Stimulated activated CD4-positive, alpha-beta T cell treated with anti-CD3 and anti-CD28 coated beads, Interleukin-2, amount 100 ng/mL, for 24 hours (primary cell): ENCODE data around the gene CHRNA10.

Experiments used
- DNase-seq, 2 donors: peaks; one replicate each; pipeline ENCODE4 v3.0.0-alpha.2; 2020

Gene CHRNA10, protein sequence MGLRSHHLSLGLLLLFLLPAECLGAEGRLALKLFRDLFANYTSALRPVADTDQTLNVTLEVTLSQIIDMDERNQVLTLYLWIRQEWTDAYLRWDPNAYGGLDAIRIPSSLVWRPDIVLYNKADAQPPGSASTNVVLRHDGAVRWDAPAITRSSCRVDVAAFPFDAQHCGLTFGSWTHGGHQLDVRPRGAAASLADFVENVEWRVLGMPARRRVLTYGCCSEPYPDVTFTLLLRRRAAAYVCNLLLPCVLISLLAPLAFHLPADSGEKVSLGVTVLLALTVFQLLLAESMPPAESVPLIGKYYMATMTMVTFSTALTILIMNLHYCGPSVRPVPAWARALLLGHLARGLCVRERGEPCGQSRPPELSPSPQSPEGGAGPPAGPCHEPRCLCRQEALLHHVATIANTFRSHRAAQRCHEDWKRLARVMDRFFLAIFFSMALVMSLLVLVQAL

DNA sequence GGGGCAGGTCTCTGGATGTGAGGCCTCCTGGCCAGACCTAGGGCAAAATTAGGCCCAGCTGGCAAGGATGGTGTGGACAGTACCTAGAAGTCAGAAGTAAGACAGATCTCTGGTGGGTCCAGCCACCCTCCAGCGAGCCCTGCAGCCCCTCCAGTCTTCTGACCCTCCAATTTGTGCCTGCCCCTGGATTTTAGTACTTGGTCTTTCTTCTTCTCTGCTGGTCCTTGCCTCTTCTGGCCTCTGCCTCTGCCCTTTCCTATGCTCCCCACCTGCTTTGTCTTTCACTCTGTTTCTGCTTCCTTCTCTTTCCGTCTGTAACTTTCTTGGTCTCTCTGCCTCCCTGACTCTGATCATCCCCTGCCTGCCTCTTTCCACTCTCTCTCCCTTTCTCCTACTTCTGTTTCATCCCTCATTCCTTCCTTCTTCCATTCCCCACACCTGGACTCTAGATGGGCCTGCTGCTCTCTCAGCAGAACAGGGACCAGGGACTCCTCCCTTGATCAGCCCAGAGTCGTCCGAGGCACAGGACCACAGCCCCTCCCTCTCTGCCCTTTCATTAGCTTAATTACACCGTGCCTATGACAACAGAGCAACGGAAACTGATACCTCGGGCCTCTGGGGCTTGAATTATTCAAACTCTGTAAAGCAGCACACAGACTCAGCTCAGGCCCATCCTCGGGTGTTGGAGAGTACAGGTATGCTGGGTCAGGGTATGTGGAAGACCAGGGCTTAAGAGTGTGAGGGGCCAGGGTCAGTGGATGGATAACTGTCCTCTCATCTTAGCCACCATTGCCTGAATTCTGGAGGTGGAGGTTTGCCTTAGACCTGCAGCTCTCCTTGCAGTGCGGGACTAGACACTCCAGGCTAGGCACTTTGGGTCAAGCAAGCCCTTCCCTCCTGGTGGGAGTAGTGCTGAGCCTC lies at the start of gene CHRNA10:
Gene CHRNA10 (minus strand): TSS at position 51 of the 921 bp plus-strand sequence. CDS start 72 bp downstream, outside the sequence.
- DNase-seq = no peak

DNA sequence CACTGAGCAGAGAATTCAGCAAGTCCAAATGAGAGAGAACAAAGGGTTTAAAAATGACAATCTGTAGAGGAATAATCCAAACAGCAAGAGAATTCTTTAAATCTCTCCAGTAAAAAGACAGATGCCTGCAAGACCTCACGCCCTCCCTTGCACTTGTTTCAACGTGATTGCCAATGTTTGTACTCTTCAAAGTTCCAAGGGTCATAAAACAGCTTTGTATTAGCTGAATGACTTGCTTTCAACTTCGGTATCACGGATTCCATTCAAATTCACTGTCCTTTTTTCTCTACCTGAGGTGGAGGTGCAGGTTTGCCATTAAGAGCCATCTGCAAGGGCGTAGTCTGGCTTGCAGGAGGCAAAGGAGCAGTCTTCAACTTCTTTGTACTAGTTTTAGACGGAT lies 41.1 kb upstream of the CHRNA10 start:
- no peak for DNase-seq

DNA sequence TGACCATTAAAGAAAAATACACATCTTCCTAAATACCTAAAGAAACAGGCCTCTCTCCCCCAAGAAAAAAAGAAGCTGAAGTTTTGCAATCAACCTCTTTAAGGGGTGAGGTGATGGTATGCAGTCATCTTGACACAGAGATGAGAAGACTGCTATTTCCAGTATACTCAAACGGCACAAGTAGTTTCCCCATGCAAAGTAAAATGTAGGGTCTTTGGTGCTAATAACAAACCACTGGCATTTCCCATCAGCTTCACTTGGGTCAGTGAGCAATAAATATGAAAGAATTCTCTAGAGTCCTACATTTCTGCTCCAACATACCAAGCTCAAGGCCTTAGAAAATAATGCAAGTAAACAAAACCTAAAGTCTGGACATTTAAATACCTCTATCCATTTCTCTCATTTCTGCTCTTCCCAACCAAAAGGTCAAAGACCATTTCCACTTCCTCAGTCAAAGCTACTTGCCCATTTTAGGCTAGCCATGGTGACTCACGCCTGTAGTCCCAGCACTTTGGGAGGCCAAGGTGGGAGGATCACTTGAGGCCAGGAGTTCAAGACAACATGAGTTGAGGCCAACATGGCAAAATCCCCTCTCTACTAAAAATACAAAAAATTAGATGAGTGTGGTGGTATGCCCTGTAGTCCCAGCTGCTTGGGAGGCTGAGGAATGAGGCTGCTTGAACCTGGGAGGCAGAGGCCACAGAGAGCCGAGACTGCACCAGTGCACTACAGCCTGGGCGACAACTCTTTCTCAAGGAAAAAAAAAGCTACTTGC lies 39.5 kb upstream of the CHRNA10 start:
- no peak for DNase-seq

GRCh38 chr11:3709977-3710376 lies 38.8 kb upstream of the CHRNA10 start:
- no peak for DNase-seq

GRCh38 chr11:3707176-3707575 lies 36.0 kb upstream of the CHRNA10 start:
- DNase-seq = no peak

DNA sequence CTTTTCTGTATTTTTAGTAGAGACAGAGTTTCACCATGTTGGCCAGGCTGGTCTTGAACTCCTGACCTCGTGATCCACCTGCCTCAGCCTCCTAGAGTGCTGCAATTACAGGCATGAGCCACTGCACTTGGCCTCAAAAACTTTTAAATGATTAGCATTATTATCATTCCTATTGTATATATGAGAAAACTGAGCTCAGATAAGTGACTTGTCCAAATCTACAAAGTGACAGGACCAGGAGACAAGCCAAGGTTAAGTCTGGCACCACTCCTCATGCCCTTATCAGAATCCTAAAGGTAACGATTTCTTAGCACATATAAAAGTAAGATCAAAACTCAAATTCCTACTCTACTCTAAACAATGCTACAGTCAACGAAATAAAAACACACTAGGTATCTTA lies 32.2 kb upstream of the CHRNA10 start:
- no peak for DNase-seq

DNA sequence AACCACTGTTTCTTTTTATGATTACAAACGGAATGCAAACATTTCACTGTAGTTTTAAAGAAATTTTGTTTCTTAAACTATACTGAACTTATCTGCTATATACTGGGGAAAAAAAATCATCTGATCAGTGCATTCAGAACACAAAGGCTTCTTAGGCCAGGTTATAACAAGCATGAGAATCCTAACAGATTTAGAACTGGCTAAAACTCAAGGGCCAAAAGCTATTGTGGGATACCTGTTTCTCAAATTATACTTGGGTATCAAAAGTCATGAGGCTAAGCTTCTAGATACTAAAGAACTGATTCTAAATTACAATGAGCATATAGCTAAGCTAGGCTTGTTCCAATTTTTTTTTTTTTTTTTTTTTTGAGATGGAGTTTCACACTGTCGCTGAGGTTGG lies 29.7 kb upstream of the CHRNA10 start:
- DNase-seq = no peak

DNA sequence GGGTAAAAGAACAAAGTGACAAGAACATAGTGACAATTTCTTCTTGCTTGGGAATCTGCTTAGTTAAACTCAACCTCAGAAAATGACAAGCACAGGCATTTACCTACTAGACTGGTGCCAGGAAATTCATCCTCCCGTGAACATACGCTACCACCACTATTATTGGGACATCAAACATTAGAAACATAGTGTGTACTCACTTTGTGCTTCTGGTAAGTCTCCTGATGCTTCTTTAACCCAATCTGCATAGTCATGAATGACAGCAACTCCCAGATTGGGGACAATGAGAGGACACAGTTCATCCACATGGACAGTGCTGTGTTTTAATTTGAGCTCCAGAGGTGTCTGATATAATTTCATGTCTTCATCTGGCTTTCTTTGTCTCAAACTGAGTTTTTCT lies 29.2 kb upstream of the CHRNA10 start:
- no peak for DNase-seq

- no peak for DNase-seq
Measured at GRCh38 chr11:3686751-3687150, 15.6 kb upstream of the CHRNA10 start.

DNA sequence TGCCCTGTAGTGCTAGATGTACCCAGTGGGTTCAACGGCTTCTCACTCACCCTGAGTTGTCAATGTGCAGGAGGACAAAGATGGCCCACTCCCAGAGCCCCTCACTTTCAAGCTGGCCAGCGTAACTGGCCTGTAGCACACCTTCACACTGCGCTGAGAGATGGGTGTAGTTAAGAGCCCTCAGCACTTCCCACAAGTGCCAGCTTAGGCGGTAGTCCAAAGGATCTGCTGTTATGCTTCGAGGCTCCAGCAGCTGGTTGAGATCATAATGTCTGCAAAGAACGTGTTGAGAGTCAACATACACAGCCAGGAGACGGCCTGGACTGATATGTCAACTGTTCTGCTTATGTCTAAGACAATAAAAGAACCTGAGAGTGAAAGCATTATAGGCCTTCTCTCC lies 14.7 kb upstream of the CHRNA10 start:
- DNase-seq = no peak

- DNase-seq = no peak
Measured at GRCh38 chr11:3684819-3685172, 13.6 kb upstream of the CHRNA10 start.

DNA sequence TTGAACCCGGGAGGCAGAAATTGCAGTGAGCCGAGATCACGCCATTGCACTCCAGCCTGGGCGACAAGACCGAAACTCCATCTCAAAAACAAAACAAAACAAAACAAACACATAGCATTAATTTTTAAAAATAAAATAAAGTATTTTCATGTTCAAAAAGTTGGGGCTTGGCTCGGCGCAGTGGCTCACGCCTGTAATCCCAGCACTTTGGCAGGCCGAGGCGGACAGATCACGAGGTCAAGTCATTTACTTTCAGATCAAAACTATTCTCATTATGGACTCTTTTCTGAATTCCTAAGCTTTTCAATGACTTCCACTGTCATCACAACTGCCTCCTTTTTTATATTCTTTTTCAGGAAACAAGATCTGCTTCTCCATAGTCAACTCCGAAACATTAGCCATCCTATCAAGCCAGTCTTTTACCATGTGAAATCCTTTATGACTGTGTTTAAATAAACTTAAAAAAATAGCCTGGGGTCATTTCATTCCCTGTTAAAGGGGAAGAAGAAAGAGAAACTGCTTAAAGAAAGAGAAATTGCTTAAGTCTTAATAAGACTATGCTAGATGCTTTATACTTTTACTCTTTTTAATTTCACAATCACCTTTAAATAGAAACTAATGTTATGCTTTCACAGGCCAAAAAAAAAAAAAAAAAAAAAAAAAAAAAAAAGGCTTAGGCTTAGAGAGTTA lies 13.1 kb upstream of the CHRNA10 start:
- DNase-seq = no peak

DNA sequence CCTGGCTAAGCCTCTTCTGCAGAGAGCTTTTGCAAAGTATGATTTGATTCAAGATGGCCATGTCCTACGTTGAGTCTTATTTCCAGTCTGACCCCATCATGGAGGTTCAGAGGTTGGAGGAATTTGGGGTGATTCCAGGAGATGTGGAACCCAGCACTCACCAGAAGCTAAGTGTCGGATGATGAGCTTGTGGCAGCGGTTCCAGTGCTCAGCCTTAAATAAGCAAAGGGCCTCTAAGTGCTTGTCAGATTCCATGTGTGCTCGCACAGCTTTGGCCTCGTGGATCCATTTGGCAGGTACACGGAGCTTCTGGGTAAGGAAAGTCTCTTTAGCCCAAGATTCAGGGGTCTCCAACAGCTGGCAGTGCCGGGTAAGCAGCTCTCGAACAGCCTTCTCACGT lies 11.9 kb upstream of the CHRNA10 start:
- no peak for DNase-seq

- DNase-seq = no peak
Measured at GRCh38 chr11:3679077-3679476, 7.9 kb upstream of the CHRNA10 start.

- no peak for DNase-seq
Measured at GRCh38 chr11:3675971-3676370, 4.8 kb upstream of the CHRNA10 start.

- DNase-seq = no peak
Measured at GRCh38 chr11:3674189-3674588, 3.0 kb upstream of the CHRNA10 start.

DNA sequence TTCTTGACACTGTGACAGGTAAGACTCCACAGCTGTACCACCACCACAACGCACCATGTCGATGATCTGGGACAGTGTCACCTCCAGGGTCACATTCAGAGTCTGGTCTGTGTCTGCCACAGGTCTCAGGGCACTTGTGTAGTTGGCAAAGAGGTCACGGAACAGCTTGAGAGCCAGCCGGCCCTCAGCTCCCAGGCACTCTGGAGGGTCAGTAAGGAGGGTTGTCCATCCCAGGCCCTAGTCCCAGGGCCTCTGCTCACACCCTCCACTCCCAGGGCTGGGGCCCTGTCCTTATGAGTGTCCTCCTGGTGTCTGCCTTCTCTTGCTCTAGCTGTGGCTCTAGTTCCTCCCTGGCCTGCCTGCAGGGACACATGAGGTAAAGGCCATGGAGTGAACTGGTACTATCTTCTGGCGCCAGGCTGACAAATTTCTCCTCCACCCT lies 1.4 kb downstream of the CHRNA10 start:
- DNase-seq = no peak

DNA sequence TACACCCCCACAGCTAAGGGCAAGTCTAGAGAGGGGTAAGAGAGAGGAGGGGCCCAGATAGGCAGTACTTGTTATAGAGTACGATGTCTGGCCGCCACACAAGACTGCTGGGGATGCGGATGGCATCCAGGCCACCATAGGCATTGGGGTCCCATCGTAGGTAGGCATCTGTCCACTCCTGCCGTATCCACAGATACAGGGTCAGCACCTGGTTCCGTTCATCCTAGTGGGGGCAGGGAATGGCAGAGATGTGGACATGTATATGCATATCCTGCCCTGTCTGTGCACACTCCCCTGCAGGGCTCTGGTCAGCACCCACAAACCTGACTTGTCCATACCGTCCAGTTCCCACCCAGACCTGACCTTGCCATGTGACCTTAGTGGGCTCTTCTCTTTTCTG lies 2.1 kb downstream of the CHRNA10 start:
- DNase-seq = no peak

GRCh38 chr11:3667149-3668035 lies 3.8 kb downstream of the CHRNA10 start:
- no peak for DNase-seq

GRCh38 chr11:3666023-3666530 lies 5.1 kb downstream of the CHRNA10 start:
- no peak for DNase-seq

DNA sequence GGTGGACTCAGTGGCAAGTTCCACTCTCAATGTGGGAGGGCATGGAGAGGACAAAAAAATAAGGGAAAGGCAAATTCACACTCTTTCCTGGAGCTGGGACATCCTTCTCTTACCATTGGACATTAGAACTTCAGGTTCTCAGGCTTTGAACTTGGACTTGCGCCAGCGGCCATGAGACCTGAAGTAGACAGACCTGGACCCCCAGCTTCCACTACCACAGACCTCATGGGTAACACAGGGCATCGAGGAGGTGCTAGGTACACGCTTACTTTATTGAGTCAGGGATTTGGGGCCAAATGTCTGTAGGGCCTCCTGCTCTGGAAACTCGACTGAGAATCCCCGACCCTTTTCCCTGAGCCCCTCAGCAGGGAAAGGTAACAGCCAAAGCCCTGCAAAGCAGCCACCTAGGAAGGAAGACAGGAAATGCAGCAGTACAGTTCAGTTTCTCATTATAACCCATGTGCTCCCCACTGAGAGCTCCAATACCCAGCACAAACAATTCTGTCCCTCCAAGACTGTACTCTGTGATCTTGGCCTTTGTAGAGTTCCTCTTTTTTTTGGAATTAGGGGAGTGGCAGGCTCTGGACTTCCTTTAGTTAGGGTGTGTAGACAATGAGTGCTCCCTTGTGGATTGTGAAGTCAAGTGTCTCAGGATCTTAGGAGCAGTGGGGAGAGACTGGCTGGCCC lies 5.7 kb downstream of the CHRNA10 start:
- DNase-seq = no peak
